HepG2 (cell line): Measurements from ENCODE around the gene RIPK1. TPM values are rescaled to one million over a fixed set of nuclear protein-coding genes. Genes with fewer than 3 reads are reported as not detected.
A peak's percentile ranks its signal among the peaks of the same experiment; 100 is the strongest.

Experiments
- AGO2 ChIP-seq: fragments of 200-400 bp; formaldehyde crosslinking; optimal IDR thresholded peaks from 2 replicates; pipeline ENCODE3; 2017; ENCODE audit warnings: mild to moderate bottlenecking, low read depth, low read length, moderate library complexity
- BHLHE40 ChIP-seq: IDR thresholded peaks from 2 replicates; pipeline ENCODE4 v1.6.1; 2011; ENCODE audit warnings: low read length, improper control_type of control experiment
- BRF2 ChIP-seq: sonication (generic); formaldehyde crosslinking; IDR thresholded peaks from 2 replicates; pipeline ENCODE4 v1.8.1; 2022; ENCODE audit warnings: mild to moderate bottlenecking, missing genetic modification reagents
- MED1 ChIP-seq: sonication (generic); formaldehyde crosslinking; IDR thresholded peaks from 2 replicates; pipeline ENCODE4 v1.4.0; 2020; ENCODE audit warnings: missing genetic modification reagents
- MTA3 ChIP-seq: sonication (generic); formaldehyde crosslinking; IDR thresholded peaks from 2 replicates; pipeline ENCODE4 v1.4.0; 2020; ENCODE audit warnings: missing genetic modification reagents
- PAX8 ChIP-seq: sonication (generic); formaldehyde crosslinking; IDR thresholded peaks from 2 replicates; pipeline ENCODE4 v1.8.0; 2022; ENCODE audit warnings: mild to moderate bottlenecking, missing genetic modification reagents, borderline replicate concordance
- POLR2A ChIP-seq, 2 experiments: IDR thresholded peaks; 2 replicates each; pipeline ENCODE4 v1.6.1; 2011; ENCODE audit warnings: low read depth in 2 of 2, low read length in 2 of 2, mild to moderate bottlenecking in 1 of 2, moderate library complexity in 1 of 2; ENCODE audit not compliant: insufficient read depth in 1 of 2
- RARG ChIP-seq: sonication (generic); formaldehyde crosslinking; IDR thresholded peaks from 2 replicates; pipeline ENCODE4 v1.4.0; 2020; ENCODE audit warnings: low read depth, mild to moderate bottlenecking, missing genetic modification reagents
- RFX3 ChIP-seq: IDR thresholded peaks from 2 replicates; pipeline ENCODE4 v1.6.1; 2016; ENCODE audit warnings: missing biosample characterization, missing genetic modification reagents
- SIN3A ChIP-seq: IDR thresholded peaks from 2 replicates; pipeline ENCODE4 v1.6.1; 2011; ENCODE audit warnings: low read depth, mild to moderate bottlenecking, control low read depth, low read length, borderline replicate concordance
- THRA ChIP-seq: sonication (generic); formaldehyde crosslinking; IDR thresholded peaks from 2 replicates; pipeline ENCODE4 v1.4.0; 2020; ENCODE audit warnings: missing genetic modification reagents, borderline replicate concordance
- ZBTB3 ChIP-seq: sonication (generic); formaldehyde crosslinking; IDR thresholded peaks from 2 replicates; pipeline ENCODE4 v1.4.0; 2020; ENCODE audit warnings: low read depth, mild to moderate bottlenecking, moderate library complexity, missing genetic modification reagents, borderline replicate concordance
- ZBTB37 ChIP-seq: sonication (generic); formaldehyde crosslinking; IDR thresholded peaks from 2 replicates; pipeline ENCODE4 v1.4.0; 2020; ENCODE audit warnings: mild to moderate bottlenecking, missing genetic modification reagents
- ZMYM2 ChIP-seq: sonication (generic); formaldehyde crosslinking; IDR thresholded peaks from 2 replicates; pipeline ENCODE4 v1.8.0; 2022; ENCODE audit warnings: mild to moderate bottlenecking, missing genetic modification reagents
- ZNF431 ChIP-seq: sonication (generic); formaldehyde crosslinking; IDR thresholded peaks from 2 replicates; pipeline ENCODE4 v1.9.0; 2022; ENCODE audit warnings: missing genetic modification reagents, low read depth, mild to moderate bottlenecking, borderline replicate concordance
- ZSCAN21 ChIP-seq: sonication (generic); formaldehyde crosslinking; IDR thresholded peaks from 2 replicates; pipeline ENCODE4 v1.8.0; 2022; ENCODE audit warnings: mild to moderate bottlenecking, missing genetic modification reagents, moderate library complexity, borderline replicate concordance
- ZZZ3 ChIP-seq: sonication (generic); formaldehyde crosslinking; IDR thresholded peaks from 2 replicates; pipeline ENCODE4 v1.4.0; 2020; ENCODE audit warnings: missing genetic modification reagents, mild to moderate bottlenecking, borderline replicate concordance
- polyA plus RNA-seq, 8 experiments: library from polyadenylated mRNA; depleted of rRNA in 3 of 8; stranded (reverse) in 7 of 8; unstranded in 1 of 8; fragments of >200 nt; fragmentation: Illumina TruSeq in 4 of 8; extraction: Trizol in 4 of 8; gene quantifications; 2 replicates each; pipeline versions ENCODE4 v1.2.1 to v1.2.3, GENCODE V29; 2011 to 2016; ENCODE audit warnings: low read depth in 4 of 8, missing spikeins in 1 of 8, mixed read lengths in 1 of 8; ENCODE audit not compliant: insufficient read depth in 1 of 8
- total RNA-seq, 5 experiments: library from RNA; depleted of rRNA; stranded (reverse); fragments of >200 nt; fragmentation: Illumina TruSeq; extraction: Trizol; gene quantifications; 2 replicates each; pipeline ENCODE4 v1.2.3, GENCODE V29; 2016; ENCODE audit warnings: low read depth in 1 of 5
- TF ChIP-seq, protein P1 (sequence below): sonication (generic); formaldehyde crosslinking; IDR thresholded peaks from 2 replicates; pipeline ENCODE4 v1.8.0; 2022; ENCODE audit warnings: mild to moderate bottlenecking, missing genetic modification reagents, borderline replicate concordance
- TF ChIP-seq, protein P2 (sequence below): sonication (generic); formaldehyde crosslinking; conservative IDR thresholded peaks from 2 replicates; pipeline ENCODE4 v1.4.0; 2020; ENCODE audit warnings: mild to moderate bottlenecking, missing genetic modification reagents, moderate library complexity

RIPK1 gene
- total and polyA plus RNA-seq, 2 of the 13 experiments (the other 11 are each of a cell fraction or from before 2014, with no cell fraction given): 9.0 to 10.3 TPM

GRCh38 chr6:3119040-3119723, 50.9 kb downstream of the RIPK1 start (continued):
- TF ChIP-seq ZNF431 (CRISPR knock-in tag): 0 out of 2 replicates have a peak, but pooled peaks have one; percentile 4
- TF ChIP-seq, protein P1, sequence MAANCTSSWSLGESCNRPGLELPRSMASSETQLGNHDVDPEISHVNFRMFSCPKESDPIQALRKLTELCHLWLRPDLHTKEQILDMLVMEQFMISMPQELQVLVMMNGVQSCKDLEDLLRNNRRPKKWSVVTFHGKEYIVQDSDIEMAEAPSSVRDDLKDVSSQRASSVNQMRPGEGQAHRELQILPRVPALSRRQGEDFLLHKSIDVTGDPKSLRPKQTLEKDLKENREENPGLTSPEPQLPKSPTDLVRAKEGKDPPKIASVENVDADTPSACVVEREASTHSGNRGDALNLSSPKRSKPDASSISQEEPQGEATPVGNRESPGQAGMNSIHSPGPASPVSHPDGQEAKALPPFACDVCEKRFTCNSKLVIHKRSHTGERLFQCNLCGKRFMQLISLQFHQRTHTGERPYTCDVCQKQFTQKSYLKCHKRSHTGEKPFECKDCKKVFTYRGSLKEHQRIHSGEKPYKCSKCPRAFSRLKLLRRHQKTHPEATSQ: 0 out of 2 replicates have a peak, but pooled peaks have one; percentile 14
- 0 out of 2 replicates have a peak, but pooled peaks have one; percentile 16 for TF ChIP-seq BHLHE40
- TF ChIP-seq ZMYM2 (CRISPR knock-in tag): peak; percentile 53; the same call in 1 of the 2 replicates
- no peak for TF ChIP-seq ZSCAN21
- no peak for TF ChIP-seq ZZZ3 (CRISPR knock-in tag)
- TF ChIP-seq POLR2A (IDR thresholded peaks at IDR 0.05; ENCODE audit: insufficient read depth in 1 of 2, low read depth in 2 of 2, low read length in 2 of 2): peak in 1 of 2 experiments; percentile 80; a peak in 2 of 4 replicates
- TF ChIP-seq BRF2: no peak; the same call in 1 of the 2 replicates
- TF ChIP-seq THRA (CRISPR knock-in tag): peak; percentile 63; the same call in 1 of the 2 replicates
- no peak for TF ChIP-seq MTA3 (CRISPR knock-in tag)
- peak; percentile 22; the same call in 1 of the 2 replicates for TF ChIP-seq PAX8
- peak; percentile 23 for TF ChIP-seq MED1 (CRISPR knock-in tag)
- TF ChIP-seq ZBTB3 (CRISPR knock-in tag): 0 out of 2 replicates have a peak, but pooled peaks have one; percentile 12
- TF ChIP-seq SIN3A: peak; percentile 23; the same call in 1 of the 2 replicates
- peak; percentile 11 for TF ChIP-seq AGO2
- TF ChIP-seq RFX3 (CRISPR knock-in tag): no peak
- 0 out of 2 replicates have a peak, but pooled peaks have one; percentile 21 for TF ChIP-seq ZBTB37 (CRISPR knock-in tag)
- TF ChIP-seq, protein P2, sequence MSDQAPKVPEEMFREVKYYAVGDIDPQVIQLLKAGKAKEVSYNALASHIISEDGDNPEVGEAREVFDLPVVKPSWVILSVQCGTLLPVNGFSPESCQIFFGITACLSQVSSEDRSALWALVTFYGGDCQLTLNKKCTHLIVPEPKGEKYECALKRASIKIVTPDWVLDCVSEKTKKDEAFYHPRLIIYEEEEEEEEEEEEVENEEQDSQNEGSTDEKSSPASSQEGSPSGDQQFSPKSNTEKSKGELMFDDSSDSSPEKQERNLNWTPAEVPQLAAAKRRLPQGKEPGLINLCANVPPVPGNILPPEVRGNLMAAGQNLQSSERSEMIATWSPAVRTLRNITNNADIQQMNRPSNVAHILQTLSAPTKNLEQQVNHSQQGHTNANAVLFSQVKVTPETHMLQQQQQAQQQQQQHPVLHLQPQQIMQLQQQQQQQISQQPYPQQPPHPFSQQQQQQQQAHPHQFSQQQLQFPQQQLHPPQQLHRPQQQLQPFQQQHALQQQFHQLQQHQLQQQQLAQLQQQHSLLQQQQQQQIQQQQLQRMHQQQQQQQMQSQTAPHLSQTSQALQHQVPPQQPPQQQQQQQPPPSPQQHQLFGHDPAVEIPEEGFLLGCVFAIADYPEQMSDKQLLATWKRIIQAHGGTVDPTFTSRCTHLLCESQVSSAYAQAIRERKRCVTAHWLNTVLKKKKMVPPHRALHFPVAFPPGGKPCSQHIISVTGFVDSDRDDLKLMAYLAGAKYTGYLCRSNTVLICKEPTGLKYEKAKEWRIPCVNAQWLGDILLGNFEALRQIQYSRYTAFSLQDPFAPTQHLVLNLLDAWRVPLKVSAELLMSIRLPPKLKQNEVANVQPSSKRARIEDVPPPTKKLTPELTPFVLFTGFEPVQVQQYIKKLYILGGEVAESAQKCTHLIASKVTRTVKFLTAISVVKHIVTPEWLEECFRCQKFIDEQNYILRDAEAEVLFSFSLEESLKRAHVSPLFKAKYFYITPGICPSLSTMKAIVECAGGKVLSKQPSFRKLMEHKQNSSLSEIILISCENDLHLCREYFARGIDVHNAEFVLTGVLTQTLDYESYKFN (CRISPR knock-in tag): peak; percentile 44; the same call in 1 of the 2 replicates
- 0 out of 2 replicates have a peak, but pooled peaks have one; percentile 27 for TF ChIP-seq RARG (CRISPR knock-in tag)
